ENCODE data around the gene CRB3. TPM values are rescaled to one million over a fixed set of nuclear protein-coding genes. Genes with fewer than 3 reads are reported as not detected.
A peak's percentile ranks its signal among the peaks of the same experiment; 100 is the strongest.

The CRB3 gene
- total RNA-seq, 2 donors from 2014 or later = 46.4 to 50.9 TPM

- 92 to 95% methylated on average over 9 to 32 of the region's 32 CpGs for WGBS, 2 experiments (ENCODE audit: insufficient coverage in 1 of 2, insufficient read length in 1 of 2)
- H3K9me3 Mint-ChIP-seq = no peaks in the 10 kb centered on the region
- no peaks in the 10 kb centered on the region for H3K27me3 ChIP-seq (ENCODE audit: control insufficient read depth, insufficient read depth, low read length, poor library complexity, severe bottlenecking)
- peaks cover 64% of the 10 kb centered on the region for H3K36me3 Mint-ChIP-seq (ENCODE audit: low read depth)
- no peak for DNase-seq
- H3K27ac ChIP-seq (ENCODE audit: low read depth, low read length) = no peak overlapping the region
- no peaks in the 10 kb centered on the region for H3K4me1 ChIP-seq (ENCODE audit: control insufficient read depth, insufficient read depth, low read length)
- no peak overlapping the region for H3K9ac ChIP-seq (ENCODE audit: extremely low read depth, low read length, poor library complexity, severe bottlenecking)
- H3K36me3 ChIP-seq (ENCODE audit: control insufficient read depth, insufficient read depth, low read length) = peaks cover 80% of the 10 kb centered on the region
- TF ChIP-seq, protein P1, sequence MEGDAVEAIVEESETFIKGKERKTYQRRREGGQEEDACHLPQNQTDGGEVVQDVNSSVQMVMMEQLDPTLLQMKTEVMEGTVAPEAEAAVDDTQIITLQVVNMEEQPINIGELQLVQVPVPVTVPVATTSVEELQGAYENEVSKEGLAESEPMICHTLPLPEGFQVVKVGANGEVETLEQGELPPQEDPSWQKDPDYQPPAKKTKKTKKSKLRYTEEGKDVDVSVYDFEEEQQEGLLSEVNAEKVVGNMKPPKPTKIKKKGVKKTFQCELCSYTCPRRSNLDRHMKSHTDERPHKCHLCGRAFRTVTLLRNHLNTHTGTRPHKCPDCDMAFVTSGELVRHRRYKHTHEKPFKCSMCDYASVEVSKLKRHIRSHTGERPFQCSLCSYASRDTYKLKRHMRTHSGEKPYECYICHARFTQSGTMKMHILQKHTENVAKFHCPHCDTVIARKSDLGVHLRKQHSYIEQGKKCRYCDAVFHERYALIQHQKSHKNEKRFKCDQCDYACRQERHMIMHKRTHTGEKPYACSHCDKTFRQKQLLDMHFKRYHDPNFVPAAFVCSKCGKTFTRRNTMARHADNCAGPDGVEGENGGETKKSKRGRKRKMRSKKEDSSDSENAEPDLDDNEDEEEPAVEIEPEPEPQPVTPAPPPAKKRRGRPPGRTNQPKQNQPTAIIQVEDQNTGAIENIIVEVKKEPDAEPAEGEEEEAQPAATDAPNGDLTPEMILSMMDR (conservative IDR thresholded peaks at IDR 0.05) = no peak
- no peaks in the 10 kb centered on the region for H3K27me3 Mint-ChIP-seq (ENCODE audit: insufficient read depth)
- no peaks in the 10 kb centered on the region for H3K4me1 Mint-ChIP-seq
- no peak overlapping the region for H3K4me3 ChIP-seq (ENCODE audit: low read length)
- H3K9me3 ChIP-seq (ENCODE audit: control insufficient read depth, low read length) = no peaks in the 10 kb centered on the region
- no peak overlapping the region for H3K27ac Mint-ChIP-seq
- no peak overlapping the region for H3K4me3 Mint-ChIP-seq
Measured at GRCh38 chr19:6415591-6416190, 48.4 kb upstream of the CRB3 start.

- Histone ChIP-seq H3K27me3 (ENCODE audit: control insufficient read depth, insufficient read depth, low read length, poor library complexity, severe bottlenecking) (no peaks in the 10 kb centered on the region), H3K9me3 (ENCODE audit: control insufficient read depth, low read length) (no peaks in the 10 kb centered on the region), H3K4me3 (ENCODE audit: low read length) (no peak overlapping the region), H3K4me1 (ENCODE audit: control insufficient read depth, insufficient read depth, low read length) (no peaks in the 10 kb centered on the region), H3K9ac (ENCODE audit: extremely low read depth, low read length, poor library complexity, severe bottlenecking) (no peak overlapping the region), H3K36me3 (ENCODE audit: control insufficient read depth, insufficient read depth, low read length) (peaks cover 88% of the 10 kb centered on the region), H3K27ac (ENCODE audit: low read depth, low read length) (no peak overlapping the region)
- TF ChIP-seq, protein P1 (conservative IDR thresholded peaks at IDR 0.05) = no peak
- Mint-ChIP-seq H3K27me3 (ENCODE audit: insufficient read depth) (no peaks in the 10 kb centered on the region), H3K27ac (no peak overlapping the region), H3K36me3 (ENCODE audit: low read depth) (peaks cover 75% of the 10 kb centered on the region), H3K4me3 (no peak overlapping the region), H3K9me3 (no peaks in the 10 kb centered on the region), H3K4me1 (no peaks in the 10 kb centered on the region)
- WGBS, 2 experiments (ENCODE audit: insufficient coverage in 1 of 2, insufficient read length in 1 of 2) = 95 to 97% methylated on average over 15 to 29 of the region's 29 CpGs
- DNase-seq = no peak
Measured at GRCh38 chr19:6416658-6417405, 47.2 kb upstream of the CRB3 start.

GRCh38 chr19:6417713-6418561 is 46.1 kb upstream of the CRB3 start:
- H3K27me3 ChIP-seq (ENCODE audit: control insufficient read depth, insufficient read depth, low read length, poor library complexity, severe bottlenecking) = no peaks in the 10 kb centered on the region
- Mint-ChIP-seq H3K27ac (no peak overlapping the region), H3K36me3 (ENCODE audit: low read depth) (peaks cover 86% of the 10 kb centered on the region), H3K27me3 (ENCODE audit: insufficient read depth) (no peaks in the 10 kb centered on the region), H3K4me3 (no peak overlapping the region), H3K9me3 (no peaks in the 10 kb centered on the region), H3K4me1 (peaks cover 11% of the 10 kb centered on the region)
- DNase-seq = peak; percentile 79
- H3K9me3 ChIP-seq (ENCODE audit: control insufficient read depth, low read length) = no peaks in the 10 kb centered on the region
- no peaks in the 10 kb centered on the region for H3K4me1 ChIP-seq (ENCODE audit: control insufficient read depth, insufficient read depth, low read length)
- no peak overlapping the region for H3K9ac ChIP-seq (ENCODE audit: extremely low read depth, low read length, poor library complexity, severe bottlenecking)
- H3K36me3 ChIP-seq (ENCODE audit: control insufficient read depth, insufficient read depth, low read length) = peaks cover 92% of the 10 kb centered on the region
- TF ChIP-seq, protein P1 (conservative IDR thresholded peaks at IDR 0.05) = peak; percentile 65
- 93 to 95% methylated on average over 26 to 33 of the region's 33 CpGs for WGBS, 2 experiments (ENCODE audit: insufficient coverage in 1 of 2, insufficient read length in 1 of 2)
- no peak overlapping the region for H3K4me3 ChIP-seq (ENCODE audit: low read length)
- H3K27ac ChIP-seq (ENCODE audit: low read depth, low read length) = no peak overlapping the region
